NCI-H1105 (cell line): Measurements from ENCODE around the gene FKBP5.
"Not testable (repeated sequence)": the region's sequence is repeated elsewhere in the genome, so short reads cannot be mapped to it uniquely, and the experiment has no call there.

Experiments
- DNase-seq: peaks from one replicate; lab custom pipeline; 2025; lab: John Stamatoyannopoulos, UW

Gene FKBP5

GRCh38 chr6:35586542-35586941 lies 102.2 kb downstream of the FKBP5 start:
- DNase-seq = no peak

- DNase-seq = no peak
These were observed 103.1 kb downstream of the FKBP5 start for GRCh38 chr6:35585658-35586057.

GRCh38 chr6:35583893-35584688 lies 104.6 kb downstream of the FKBP5 start:
- peak; percentile 67 for DNase-seq

GRCh38 chr6:35582315-35582714 lies 106.4 kb downstream of the FKBP5 start:
- no peak for DNase-seq

GRCh38 chr6:35581633-35582032 lies 107.1 kb downstream of the FKBP5 start:
- DNase-seq = no peak

GRCh38 chr6:35580836-35581235 lies 107.9 kb downstream of the FKBP5 start:
- DNase-seq = no peak

- DNase-seq = no peak
These were observed 112.0 kb downstream of the FKBP5 start for GRCh38 chr6:35576682-35577081.

- DNase-seq = no peak
These were observed 115.1 kb downstream of the FKBP5 start for GRCh38 chr6:35573495-35574110.

- DNase-seq = not testable (repeated sequence)
These were observed 117.8 kb downstream of the FKBP5 start for GRCh38 chr6:35570885-35571330.

GRCh38 chr6:35569011-35569461 lies 119.7 kb downstream of the FKBP5 start:
- DNase-seq = no peak

GRCh38 chr6:35566794-35567193 lies 121.9 kb downstream of the FKBP5 start:
- no peak for DNase-seq

GRCh38 chr6:35564733-35565132 lies 124.0 kb downstream of the FKBP5 start:
- DNase-seq = no peak

- peak; percentile 39 for DNase-seq
These were observed 126.7 kb downstream of the FKBP5 start for GRCh38 chr6:35562060-35562459.

- DNase-seq = no peak
These were observed 127.6 kb downstream of the FKBP5 start for GRCh38 chr6:35561113-35561512.

- no peak for DNase-seq
These were observed 130.1 kb downstream of the FKBP5 start for GRCh38 chr6:35558571-35558970.

- no peak for DNase-seq
These were observed 131.5 kb downstream of the FKBP5 start for GRCh38 chr6:35557239-35557638.

GRCh38 chr6:35554811-35555210 lies 133.9 kb downstream of the FKBP5 start:
- no peak for DNase-seq

GRCh38 chr6:35553315-35553714 lies 135.4 kb downstream of the FKBP5 start:
- DNase-seq = no peak

- no peak for DNase-seq
These were observed 136.3 kb downstream of the FKBP5 start for GRCh38 chr6:35552285-35552917.

- no peak for DNase-seq
These were observed 138.3 kb downstream of the FKBP5 start for GRCh38 chr6:35550437-35550836.

- no peak for DNase-seq
These were observed 141.0 kb downstream of the FKBP5 start for GRCh38 chr6:35547676-35548075.

- DNase-seq = no peak
These were observed 143.8 kb downstream of the FKBP5 start for GRCh38 chr6:35544769-35545361.
